Small intestine (tissue), 4 donors: ENCODE measurements around the gene PDSS1. TPM values are rescaled to one million over a fixed set of nuclear protein-coding genes. Genes with fewer than 3 reads are reported as not detected.

Source experiments
- polyA plus RNA-seq, 4 donors: library from polyadenylated mRNA; stranded (reverse) in 3 of 4; unstranded in 1 of 4; fragments of 200-250 nt in 3 of 4; fragments of 120-200 nt in 1 of 4; gene quantifications; one replicate each; pipeline versions ENCODE4 v1.2.1 to v1.2.3, GENCODE V29; 2013
- donor health status: healthy with polysubstance abuse.
- donor health status: Bipolar disorder and iron deficiency.
- donor health status: healthy.

PDSS1 gene
- polyA plus RNA-seq, 4 donors = 23.5 to 62.8 (median 45.3) TPM

Other genes starting within 250 kb of the PDSS1 start
- 10 to 100 TPM; 25.5 to 53.0 (median 38.4) TPM for gene ABI1, start 163.3 kb downstream of the PDSS1 start, polyA plus RNA-seq